HFF-Myc (cell line): ENCODE data around the gene SMOC1.

ENCODE experiments used
- DNase-seq: peaks from one replicate; pipeline ENCODE4 v3.0.0-alpha.2; 2011; ENCODE audit warnings: low read depth; ENCODE audit errors: extremely low read depth
- H3K4me3 ChIP-seq: replicated peaks from 2 replicates; pipeline ENCODE4 v1.5.1; 2011; ENCODE audit warnings: low read depth, mild to moderate bottlenecking, control low read depth, low read length
- TF ChIP-seq, protein P1 (sequence below): IDR thresholded peaks from 2 replicates; pipeline ENCODE4 v1.5.1; 2012; ENCODE audit warnings: mild to moderate bottlenecking, low read depth, low read length, control low read depth; ENCODE audit errors: missing control alignments

The SMOC1 gene

GRCh38 chr14:69845050-69845581, 34.1 kb upstream of the SMOC1 start:
- TF ChIP-seq, protein P1, sequence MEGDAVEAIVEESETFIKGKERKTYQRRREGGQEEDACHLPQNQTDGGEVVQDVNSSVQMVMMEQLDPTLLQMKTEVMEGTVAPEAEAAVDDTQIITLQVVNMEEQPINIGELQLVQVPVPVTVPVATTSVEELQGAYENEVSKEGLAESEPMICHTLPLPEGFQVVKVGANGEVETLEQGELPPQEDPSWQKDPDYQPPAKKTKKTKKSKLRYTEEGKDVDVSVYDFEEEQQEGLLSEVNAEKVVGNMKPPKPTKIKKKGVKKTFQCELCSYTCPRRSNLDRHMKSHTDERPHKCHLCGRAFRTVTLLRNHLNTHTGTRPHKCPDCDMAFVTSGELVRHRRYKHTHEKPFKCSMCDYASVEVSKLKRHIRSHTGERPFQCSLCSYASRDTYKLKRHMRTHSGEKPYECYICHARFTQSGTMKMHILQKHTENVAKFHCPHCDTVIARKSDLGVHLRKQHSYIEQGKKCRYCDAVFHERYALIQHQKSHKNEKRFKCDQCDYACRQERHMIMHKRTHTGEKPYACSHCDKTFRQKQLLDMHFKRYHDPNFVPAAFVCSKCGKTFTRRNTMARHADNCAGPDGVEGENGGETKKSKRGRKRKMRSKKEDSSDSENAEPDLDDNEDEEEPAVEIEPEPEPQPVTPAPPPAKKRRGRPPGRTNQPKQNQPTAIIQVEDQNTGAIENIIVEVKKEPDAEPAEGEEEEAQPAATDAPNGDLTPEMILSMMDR: no peak
- H3K4me3 ChIP-seq: no peak overlapping the region

GRCh38 chr14:69845787-69846186, 33.4 kb upstream of the SMOC1 start:
- TF ChIP-seq, protein P1: no peak
- no peak for DNase-seq

More at GRCh38 chr14:69845050-69845581, 34.1 kb upstream of the SMOC1 start:
- no peak for DNase-seq

DNA sequence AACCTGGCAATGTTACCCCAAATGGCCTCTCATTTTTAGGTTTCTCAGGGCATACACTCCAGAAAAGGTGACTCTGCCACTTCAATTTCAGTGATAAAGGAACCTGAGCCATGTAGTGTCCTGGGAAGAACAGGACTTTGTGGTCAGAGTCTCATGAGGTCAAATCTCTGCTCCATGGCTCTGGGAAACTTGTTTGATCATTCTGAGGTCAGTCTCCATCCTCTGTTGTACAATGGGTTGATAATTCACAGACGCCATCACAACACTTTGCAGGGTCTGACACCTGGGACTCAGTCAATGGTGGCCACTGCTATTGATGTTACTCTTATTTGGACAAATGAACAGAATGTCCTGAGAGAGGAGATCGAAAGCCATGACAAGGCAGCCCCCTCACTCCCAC, 31.1 kb upstream of the SMOC1 start:
- DNase-seq: no peak
- TF ChIP-seq, protein P1: no peak
- no peak overlapping the region for H3K4me3 ChIP-seq

More at GRCh38 chr14:69845787-69846186, 33.4 kb upstream of the SMOC1 start:
- H3K4me3 ChIP-seq: no peak overlapping the region

GRCh38 chr14:69848903-69849391, 30.3 kb upstream of the SMOC1 start:
- TF ChIP-seq, protein P1: no peak
- no peak for DNase-seq
- no peak overlapping the region for H3K4me3 ChIP-seq

DNA sequence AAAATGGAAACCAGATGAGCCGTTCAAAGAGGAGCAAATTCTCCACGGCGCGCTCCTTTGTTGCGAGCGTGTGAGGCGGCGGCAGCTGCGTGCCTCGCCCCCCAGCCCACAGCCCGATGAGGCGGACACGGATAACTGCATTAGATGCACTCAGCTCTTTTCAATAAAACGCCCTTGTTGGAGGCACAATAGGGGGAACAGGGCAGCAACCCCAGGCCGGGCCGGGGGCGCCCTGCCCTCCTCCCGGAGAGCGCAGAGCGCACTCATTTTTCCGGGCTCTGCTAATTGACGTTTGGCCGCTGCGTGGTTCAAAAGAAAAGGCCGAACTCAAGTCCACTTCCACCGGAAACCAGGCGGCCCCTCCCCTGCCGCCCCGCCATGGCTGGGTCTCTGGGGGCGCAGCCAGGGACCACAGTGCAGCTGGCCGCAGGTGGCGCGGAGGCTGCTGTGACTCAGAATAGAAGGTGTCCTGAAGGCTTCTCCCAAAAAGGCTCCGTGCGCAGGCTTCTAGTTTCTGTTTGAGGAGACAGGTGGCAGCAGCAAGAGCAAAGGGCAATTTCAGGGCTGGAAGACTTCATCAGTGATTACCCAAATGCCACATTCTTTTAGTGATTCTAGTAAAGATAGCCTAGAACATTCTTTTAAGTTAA, 29.0 kb upstream of the SMOC1 start:
- no peak for DNase-seq
- TF ChIP-seq, protein P1: no peak
- no peak overlapping the region for H3K4me3 ChIP-seq

GRCh38 chr14:69850736-69851112, 28.5 kb upstream of the SMOC1 start:
- H3K4me3 ChIP-seq: no peak overlapping the region
- no peak for DNase-seq
- TF ChIP-seq, protein P1: no peak
